GM11168 (cell line): ENCODE results near the gene ANKRD50.

Experiments used
- in situ Hi-C: fragments of 300-500 bp; cut with MboI; formaldehyde crosslinking; loops from one replicate; pipeline ENCODE4 v1.12.0; 2022; ENCODE audit warnings: low sequenced_read_pairs; ENCODE audit not compliant: unreplicated experiment

The ANKRD50 gene

DNA sequence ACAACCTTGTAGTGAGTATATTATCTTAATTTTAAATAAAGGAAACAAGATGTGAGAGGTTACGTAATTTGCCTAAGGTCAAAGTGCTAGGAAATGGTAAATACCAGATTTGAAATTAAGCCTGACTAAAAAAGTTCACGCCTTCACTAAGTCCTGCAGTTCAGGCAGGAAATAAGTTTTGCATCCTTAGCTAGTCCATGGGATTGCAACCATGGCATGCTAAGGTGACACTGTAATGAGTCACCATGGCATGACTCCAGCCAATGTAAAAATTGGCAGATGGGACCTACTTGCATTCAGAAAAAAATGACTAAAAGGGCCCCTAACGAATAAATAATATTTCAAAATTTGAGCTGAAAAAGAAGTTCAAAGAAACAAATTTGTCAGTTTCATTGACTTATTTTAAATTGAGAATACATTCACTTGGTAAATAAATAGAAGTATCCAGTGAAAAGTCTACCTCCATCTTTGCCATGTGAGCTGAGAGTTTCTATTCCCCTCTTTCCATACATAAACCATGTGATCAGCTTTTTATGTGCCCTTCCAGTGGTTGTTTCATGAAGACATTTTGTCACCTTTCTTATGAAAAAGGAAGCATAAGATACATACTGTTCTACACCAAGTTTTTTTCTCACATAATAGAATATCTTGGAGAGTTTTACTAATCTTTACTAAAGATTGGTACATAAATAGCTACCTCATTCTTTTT lies 72.4 kb downstream of the ANKRD50 start:
- in situ Hi-C loops = no loop called here

DNA sequence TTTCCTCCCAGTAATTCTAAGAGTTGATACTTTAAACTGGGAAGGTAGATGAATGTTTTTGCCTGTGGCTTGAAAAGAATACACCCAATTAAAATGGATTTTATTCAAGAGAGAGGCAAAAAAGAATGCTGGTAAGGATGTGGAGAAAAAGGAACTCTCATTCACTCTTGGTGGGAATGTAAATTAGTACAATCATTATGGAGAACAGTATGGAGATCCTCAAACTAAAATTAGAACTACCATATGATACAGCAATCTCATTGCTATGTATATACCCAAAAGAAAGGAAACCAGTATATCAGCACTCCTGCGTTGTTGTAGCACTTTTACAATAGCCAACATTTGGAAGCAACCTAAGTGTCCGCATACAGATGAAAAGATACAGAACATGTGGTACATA lies 75.2 kb downstream of the ANKRD50 start:
- in situ Hi-C loops = no loop called here

DNA sequence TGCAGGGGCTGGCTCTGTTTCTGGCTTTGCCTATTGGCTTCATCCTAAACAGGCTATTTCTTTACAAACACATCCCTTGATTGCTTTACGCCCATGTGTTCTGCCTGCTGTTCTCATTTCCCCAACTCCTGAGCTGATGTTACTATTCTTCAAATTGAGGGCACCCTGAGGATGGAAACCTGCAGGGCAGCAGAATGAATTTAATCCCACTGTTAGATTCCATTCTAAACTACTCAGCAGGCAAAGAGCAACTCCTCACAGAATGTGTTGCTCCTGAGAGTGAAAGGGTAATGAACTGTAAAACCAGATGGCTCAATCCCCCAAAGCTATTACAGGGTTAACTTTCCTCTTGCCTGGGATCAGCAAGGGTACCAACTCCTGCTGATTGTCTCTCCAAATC lies 75.7 kb downstream of the ANKRD50 start:
- in situ Hi-C loops = no loop called here

DNA sequence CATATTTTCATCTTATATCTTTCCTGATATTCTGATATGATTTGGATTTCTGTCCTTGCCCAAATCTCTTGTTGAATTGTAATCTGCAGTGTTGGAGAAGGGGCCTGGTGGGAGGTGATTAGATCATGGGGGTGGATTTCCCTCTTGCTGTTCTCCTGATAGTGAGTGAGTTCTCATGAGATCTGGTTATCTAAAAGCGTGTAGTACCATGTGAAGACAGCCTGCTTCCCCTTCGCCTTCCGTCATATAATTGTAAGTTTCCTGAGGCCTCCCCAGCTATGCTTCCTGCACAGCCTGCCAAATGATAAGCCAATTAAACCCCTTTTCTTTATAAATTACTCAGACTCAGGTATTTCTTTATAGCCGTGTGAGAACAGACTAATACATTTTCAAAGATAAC lies 77.2 kb downstream of the ANKRD50 start:
- in situ Hi-C loops = no loop called here

DNA sequence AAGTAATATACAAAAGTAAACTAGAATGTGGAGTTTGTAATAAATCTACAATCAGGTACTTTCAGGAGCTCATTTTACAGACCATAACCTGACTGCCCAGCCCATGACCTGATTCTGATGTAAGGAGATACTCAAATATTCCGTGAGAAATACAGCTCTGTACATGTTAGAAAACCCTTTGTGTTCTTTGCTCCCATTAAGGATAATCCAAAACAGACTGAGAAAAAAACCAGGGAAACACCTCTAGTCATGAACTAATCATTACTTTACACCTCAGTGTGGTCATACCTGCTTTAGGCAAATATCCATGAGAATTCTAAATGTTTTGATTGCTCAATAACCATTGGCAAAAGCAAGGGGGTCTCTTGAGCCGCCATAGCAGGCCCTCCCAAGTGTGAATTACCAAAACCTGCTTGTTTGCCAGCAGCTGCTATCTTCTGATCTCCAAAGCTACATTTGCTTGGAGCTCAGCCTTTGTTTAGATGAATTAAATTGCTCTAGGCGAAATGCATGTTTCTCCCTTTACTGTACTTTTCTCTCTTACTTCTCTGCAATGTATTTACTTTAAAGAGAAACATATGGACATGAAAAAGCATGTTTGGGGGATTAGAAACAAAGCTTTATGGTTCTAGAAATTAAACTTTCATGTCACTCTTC lies 79.1 kb downstream of the ANKRD50 start:
- in situ Hi-C loops = no loop called here

DNA sequence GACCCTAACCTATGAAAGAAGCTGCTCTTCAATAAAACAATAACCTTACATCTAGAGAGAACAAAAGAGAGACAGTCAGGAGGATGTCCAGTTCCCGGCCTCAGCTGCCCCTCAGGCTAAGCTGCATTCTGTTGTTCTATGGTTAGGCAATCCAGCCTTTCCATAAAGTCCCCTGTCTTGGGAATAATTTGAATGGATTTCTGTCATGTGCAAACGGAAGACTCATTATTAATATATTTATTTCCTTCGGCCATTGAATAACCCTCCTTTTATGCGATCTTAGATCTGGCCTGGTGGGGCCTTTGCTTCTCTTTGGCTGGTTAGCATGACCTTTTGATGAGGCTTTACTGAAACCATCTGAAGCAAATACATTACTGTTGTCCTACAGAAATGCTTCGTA lies 80.1 kb downstream of the ANKRD50 start:
- in situ Hi-C loops = no loop called here

DNA sequence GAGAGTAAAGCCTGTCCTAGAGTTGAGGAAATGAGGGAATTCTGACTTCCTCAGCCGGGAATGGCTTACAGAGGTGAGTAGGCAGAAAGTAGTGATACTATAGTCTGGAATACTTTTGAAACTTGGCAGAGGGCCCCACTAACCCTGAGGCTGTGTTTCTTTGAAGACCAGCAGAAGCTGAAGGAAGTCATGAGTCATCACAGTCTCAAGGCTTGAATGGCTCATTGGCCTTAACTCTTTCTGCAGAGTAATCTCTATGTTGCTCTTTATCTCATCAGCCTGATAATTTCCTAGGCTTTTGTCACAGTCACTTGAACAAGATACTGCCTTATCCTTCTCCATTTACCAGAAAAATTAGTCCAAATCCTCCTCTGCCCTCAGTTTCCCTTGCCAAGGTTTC lies 80.8 kb downstream of the ANKRD50 start:
- in situ Hi-C loops = no loop called here

DNA sequence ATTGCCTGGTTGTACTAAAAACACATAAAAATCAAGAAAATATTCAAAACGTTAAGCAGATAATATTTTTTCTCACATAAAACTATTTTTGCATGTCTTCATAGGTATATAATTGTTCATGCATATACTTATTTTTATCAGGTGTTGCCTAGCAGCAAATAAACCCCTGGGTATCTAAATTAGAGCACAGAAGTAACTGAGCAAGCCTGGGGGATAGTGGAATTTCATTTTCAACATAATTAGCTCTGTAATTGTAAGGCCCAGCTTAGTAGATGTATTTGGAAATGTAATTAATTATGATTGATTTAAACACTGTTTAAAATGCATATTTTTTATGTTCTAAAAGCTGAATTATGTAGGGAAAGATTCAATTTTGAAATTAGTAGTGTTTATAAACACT lies 82.9 kb downstream of the ANKRD50 start:
- in situ Hi-C loops = no loop called here
